Measurements from ENCODE around the gene TM4SF20. TPM values are rescaled to one million over a fixed set of nuclear protein-coding genes. Genes with fewer than 3 reads are reported as not detected.

Gene TM4SF20, protein sequence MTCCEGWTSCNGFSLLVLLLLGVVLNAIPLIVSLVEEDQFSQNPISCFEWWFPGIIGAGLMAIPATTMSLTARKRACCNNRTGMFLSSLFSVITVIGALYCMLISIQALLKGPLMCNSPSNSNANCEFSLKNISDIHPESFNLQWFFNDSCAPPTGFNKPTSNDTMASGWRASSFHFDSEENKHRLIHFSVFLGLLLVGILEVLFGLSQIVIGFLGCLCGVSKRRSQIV
- total RNA-seq = not detected

DNA sequence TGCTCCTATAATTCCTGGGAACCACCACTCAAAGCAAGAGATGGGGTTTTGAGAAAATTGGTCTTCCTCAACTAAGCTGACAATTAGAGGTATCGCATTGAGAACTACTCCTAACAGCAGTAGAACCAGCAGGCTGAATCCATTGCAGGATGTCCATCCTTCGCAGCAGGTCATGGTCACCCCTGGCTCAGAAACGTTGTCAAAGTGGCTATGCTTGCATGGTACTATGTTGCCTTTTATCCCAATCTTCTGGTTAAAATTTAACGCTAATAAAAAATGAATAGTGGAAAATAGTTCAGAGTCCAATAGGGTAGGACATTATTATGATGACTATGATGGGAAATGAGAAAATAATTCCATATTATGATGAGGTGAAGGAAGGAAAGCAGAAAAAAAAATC lies at the start of gene TM4SF20:
Gene TM4SF20 (minus strand): TSS at position 212 of the 400 bp plus-strand sequence. CDS start 38 bp downstream, at position 174.
- DNase-seq (ENCODE audit: low spot score) = no peak

DNA sequence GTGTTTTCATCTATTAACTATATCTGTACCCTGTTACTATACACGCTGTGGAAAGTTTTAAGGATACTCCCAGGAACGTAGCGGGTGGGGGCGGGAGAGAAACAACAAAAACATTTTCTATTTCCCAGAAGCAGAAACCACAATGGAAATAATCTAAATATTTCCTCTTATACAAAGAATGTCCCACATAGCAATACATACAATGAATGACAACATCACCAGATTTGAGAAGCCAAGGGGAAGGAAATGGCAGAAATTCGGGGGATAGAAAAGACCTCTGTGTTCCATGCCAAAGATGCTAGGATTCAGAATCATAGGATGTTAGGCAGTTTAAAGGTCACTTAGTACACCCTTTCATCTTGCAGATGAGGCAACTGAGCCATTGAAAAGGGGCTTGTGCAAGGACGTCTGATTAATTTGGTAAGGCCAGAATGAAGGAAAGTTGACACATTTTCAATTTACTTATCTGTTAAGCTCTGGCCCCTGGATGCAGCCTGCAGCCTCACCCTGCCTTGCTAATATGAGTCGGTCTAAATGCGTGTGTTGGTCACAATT lies 49.7 kb upstream of the TM4SF20 start:
- DNase-seq (ENCODE audit: low spot score) = no peak

- DNase-seq (ENCODE audit: low spot score) = no peak
Measured at GRCh38 chr2:227423656-227424499, 44.8 kb upstream of the TM4SF20 start.

DNA sequence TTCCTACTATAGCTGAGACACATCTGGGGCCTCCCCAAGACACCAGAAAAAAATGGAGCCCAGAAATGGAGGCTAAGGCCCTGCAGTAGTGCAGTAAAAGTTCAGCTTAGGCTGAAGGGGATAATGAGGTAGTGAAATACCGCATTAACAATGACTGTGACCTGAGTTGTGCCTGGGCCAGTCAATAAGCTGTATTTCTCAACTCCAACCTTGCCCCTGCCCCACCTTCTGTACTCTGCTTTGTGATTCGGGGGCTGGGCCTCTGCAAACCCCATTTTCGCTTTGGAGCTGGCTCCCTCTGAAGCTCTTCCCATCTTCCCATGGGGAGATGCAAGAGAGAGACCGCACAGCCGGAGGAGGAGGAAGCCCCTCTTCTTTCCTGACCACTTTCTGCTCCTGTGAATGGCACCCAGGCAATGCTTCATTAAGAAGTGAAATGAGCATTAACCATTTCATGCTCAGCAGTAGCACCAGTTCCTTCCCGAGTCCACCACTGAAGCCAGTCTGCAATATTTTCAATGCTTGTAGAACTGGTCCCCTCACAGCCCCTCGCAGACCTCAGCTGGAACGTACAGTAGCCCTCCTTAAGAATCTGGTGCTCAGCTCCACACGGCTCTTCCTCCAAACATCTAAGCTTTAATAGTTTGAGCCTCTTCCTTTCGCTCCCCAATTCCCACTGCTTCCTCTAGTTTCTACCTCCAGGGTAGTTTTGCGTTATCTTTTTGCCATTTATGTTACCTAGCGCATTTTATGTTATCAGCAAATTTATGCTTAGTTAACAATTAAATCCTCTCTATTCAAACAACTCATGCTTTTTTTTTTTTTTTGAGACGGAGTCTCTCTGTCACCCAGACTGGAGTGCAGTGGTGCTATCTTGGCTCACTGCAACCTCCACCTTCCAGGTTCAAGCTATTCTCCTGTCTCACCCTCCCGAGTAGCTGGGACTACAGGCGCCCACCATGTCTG lies 41.3 kb upstream of the TM4SF20 start:
- no peak for DNase-seq (ENCODE audit: low spot score)

DNA sequence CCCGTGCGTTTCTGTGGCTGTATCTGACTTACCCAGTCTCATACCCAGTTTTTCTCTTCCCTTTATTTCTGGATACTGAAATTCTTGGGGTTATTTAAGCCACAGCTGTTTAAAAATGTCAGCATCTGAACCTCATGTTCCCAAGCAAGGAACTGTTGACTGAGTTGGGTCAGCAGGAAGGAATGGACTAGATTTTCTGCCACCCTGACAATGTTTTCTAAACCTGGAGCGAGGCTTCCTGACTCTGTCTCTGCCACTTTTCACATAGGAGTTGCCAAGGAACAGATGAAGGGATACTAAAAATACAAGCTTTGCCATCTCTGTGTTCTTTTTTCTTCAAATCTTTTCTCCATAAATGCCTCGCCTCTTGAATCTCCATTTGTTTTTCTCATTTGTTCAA lies 37.6 kb upstream of the TM4SF20 start:
- no peak for DNase-seq (ENCODE audit: low spot score)

DNA sequence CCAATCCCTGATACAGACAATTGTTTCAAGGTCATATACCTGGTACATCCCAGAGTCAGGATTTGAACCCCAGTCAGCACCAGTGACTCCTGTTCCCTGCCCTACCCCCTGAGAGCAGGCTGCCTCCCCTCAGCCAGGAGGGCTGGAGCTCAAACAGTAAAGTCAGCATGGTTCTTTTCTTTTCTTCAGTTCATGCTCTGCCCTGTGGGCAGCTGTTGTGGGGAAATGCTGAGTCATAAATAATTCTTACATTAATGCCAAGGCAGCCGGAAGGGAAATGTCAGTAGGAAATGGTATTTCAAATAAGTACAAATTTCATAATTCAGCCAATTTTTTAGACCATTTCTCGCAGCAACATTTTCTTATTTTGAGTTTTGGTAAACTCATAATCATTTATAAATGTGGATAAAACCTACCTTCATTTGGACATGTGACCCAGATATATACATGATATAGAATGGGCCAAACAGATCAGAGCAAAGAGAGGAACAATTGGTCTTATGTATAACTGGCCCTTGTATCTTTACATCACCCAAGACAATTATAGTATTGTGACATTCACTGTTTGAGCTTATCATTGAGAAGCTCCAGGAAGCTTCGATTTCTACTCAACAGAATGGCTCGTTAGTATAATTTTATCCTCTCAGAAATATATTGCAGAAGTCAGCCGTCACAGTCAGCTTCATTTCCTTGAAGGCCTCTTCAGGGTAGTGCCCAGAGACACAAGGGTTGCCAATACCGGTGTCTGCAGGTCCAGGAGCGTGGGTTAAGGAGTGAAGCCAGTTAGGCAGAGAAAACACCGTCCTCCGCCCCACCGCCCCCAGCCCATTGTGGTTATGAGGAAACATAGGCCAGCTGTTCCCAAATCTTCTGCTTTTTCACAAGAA lies 36.7 kb upstream of the TM4SF20 start:
- no peak for DNase-seq (ENCODE audit: low spot score)

GRCh38 chr2:227414846-227415245 lies 35.7 kb upstream of the TM4SF20 start:
- no peak for DNase-seq (ENCODE audit: low spot score)

- no peak for DNase-seq (ENCODE audit: low spot score)
Measured at GRCh38 chr2:227413371-227413770, 34.3 kb upstream of the TM4SF20 start.

DNA sequence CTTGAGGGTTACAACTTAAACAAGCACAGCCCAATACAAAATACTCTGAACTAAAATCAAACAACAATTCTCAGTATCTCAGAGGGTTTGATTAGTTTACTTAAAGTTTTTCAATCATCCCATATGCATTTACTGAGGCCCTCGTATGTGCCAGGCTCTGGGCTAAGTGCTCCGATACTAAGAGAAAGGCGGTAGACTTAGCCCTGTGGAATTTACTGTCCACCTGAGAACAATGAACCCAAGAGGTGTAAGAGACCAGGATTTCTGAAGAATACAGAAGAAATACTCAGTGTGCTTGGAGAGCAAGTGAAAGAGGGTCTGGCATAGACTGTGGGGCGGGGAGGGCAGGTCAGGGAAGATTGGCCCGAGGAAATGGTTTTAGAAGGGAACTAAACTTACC lies 33.8 kb upstream of the TM4SF20 start:
- DNase-seq (ENCODE audit: low spot score) = no peak

DNA sequence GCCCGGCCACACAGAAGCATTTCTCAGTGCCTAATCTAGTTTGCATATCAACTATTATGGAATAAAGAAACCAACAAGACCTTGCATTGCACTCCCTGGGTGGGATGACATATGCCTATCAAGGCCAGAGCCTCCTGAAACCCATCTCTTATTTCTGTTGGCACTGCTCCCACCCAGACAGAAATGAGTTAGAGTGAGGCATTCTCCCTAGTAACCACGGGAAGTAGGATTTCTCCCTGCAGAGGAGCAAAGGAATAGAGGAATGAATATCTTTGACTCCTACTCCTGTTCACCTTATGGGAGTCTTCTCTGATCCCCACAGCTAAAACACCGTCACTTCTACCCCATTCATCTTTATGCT lies 32.9 kb upstream of the TM4SF20 start:
- no peak for DNase-seq (ENCODE audit: low spot score)

- no peak for DNase-seq (ENCODE audit: low spot score)
Measured at GRCh38 chr2:227411320-227411989, 32.3 kb upstream of the TM4SF20 start.

DNA sequence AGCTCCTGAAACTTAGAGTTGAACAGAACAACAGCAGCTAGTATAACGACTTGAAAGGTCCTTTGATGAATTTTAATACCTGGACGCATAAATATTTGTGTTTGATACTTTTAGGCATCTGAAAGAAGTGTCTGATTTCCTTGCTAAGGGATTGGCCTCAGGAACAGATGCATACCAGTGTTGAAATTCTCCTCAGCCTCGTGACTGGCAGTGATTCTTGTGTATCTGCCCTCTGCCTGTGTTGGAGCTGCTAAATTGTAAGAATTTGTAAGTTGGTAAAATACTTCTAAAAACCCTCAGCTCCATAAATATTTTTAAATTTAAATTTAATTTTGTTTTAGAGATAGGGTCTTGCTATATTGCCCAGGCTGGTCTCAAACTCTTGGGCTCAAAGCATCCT lies 31.1 kb upstream of the TM4SF20 start:
- no peak for DNase-seq (ENCODE audit: low spot score)

DNA sequence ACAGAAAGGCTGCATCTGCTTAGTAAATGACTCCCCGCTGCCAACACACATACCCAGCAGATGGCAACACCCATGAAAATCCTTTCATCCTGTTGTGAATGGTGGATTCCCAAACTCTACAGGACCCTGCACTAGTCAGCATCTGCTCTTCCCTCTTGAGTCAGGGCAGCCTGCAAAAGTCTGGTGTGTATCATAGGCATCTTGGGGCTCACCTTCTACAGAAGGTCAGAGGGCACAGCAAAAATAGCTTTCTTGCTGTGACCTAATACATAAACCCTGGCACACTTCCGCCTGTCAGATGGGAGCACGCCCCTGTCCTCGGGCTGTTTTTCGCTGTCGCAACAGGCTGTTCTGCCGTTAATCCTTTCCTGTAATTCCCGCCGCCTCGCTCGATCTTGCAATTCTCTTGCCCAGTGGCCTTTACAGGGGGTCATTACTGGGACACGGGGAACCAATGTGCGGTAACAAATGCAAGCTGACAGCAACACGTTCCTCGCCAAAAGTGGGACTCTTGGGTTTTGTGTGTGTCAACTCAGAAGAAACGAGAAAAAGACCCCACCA lies 28.6 kb upstream of the TM4SF20 start:
- no peak for DNase-seq (ENCODE audit: low spot score)

GRCh38 chr2:227406177-227407031 lies 27.3 kb upstream of the TM4SF20 start:
- peak; percentile 63 for DNase-seq (ENCODE audit: low spot score)

GRCh38 chr2:227404585-227405271 lies 25.6 kb upstream of the TM4SF20 start:
- DNase-seq (ENCODE audit: low spot score) = no peak

- no peak for DNase-seq (ENCODE audit: low spot score)
Measured at GRCh38 chr2:227402959-227403358, 23.9 kb upstream of the TM4SF20 start.

DNA sequence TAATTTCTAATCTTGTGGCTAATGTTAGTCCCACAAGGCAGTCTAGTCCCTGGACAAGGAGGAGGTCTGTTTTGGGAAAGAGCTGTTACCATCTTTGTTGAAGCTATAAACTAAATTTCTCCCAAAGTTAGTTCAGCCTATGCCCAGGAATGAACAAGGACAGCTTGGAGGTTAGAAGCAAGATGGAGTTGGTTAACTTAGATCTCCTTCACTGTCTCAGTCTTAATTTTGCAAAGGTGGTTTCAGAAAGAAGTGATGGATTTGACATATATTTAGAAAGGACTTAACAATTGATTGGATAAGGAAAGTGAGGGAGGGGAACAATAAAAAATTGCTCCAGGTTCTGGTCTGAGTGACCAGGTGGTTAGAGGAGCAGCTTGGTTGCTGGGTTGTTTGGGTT lies 23.2 kb upstream of the TM4SF20 start:
- no peak for DNase-seq (ENCODE audit: low spot score)

GRCh38 chr2:227401550-227401949 lies 22.4 kb upstream of the TM4SF20 start:
- DNase-seq (ENCODE audit: low spot score) = peak; percentile 0
